Skeletal muscle tissue (tissue), 4 donors: ENCODE results near the gene PBX3. TPM values are rescaled to one million over a fixed set of nuclear protein-coding genes. Genes with fewer than 3 reads are reported as not detected.

Experiments used
- H3K27ac ChIP-seq: one replicate; pipeline ENCODE4 v1.7.0; 2013; ENCODE audit warnings: mild to moderate bottlenecking, low read depth, low read length, inconsistent platforms
- H3K27me3 ChIP-seq, 3 donors: one replicate each; pipeline ENCODE4 v1.7.0; 2013; ENCODE audit warnings: low read length in 3 of 3; ENCODE audit not compliant: control insufficient read depth in 3 of 3, insufficient read depth in 3 of 3
- H3K36me3 ChIP-seq, 3 donors: one replicate each; pipeline ENCODE4 v1.7.0; 2013; ENCODE audit warnings: low read length in 3 of 3; ENCODE audit not compliant: control insufficient read depth in 3 of 3, insufficient read depth in 3 of 3
- H3K4me1 ChIP-seq, 3 donors: one replicate each; pipeline ENCODE4 v1.7.0; 2013; ENCODE audit warnings: low read length in 3 of 3, mild to moderate bottlenecking in 3 of 3; ENCODE audit not compliant: control insufficient read depth in 3 of 3, insufficient read depth in 3 of 3
- H3K4me3 ChIP-seq, 3 donors: one replicate each; pipeline ENCODE4 v1.7.0; 2013; ENCODE audit warnings: low read length in 3 of 3
- H3K9ac ChIP-seq, 3 donors: one replicate each; pipeline ENCODE4 v1.7.0; 2013; ENCODE audit warnings: low read length in 3 of 3, mild to moderate bottlenecking in 3 of 3, moderate library complexity in 2 of 3, low read depth in 1 of 3
- H3K9me3 ChIP-seq, 3 donors: one replicate each; pipeline ENCODE4 v1.7.0; 2013; ENCODE audit warnings: low read length in 3 of 3; ENCODE audit not compliant: control insufficient read depth in 3 of 3
- total RNA-seq: library from RNA; depleted of rRNA; stranded (reverse); fragments of >200 nt; gene quantifications from one replicate; pipeline ENCODE4 v1.2.3, GENCODE V29; 2014
- donor health status: Osteomylitis.

Gene PBX3
- total RNA-seq, 1 donor from 2014 or later = 14.1 TPM

GRCh38 chr9:125991886-125992529, 244.8 kb downstream of the PBX3 start:
- Histone ChIP-seq H3K4me3 (no peak overlapping the region), H3K9ac (no peak overlapping the region), H3K9me3 (no peaks in the 10 kb centered on the region), H3K27ac (no peak overlapping the region), H3K4me1 (no peaks in the 10 kb centered on the region), H3K27me3 (peaks cover 0 to 3% (median 2%) of the 10 kb centered on the region in 3 donors), H3K36me3 (no peaks in the 10 kb centered on the region)

- Histone ChIP-seq H3K27ac (no peak overlapping the region), H3K36me3 (no peaks in the 10 kb centered on the region), H3K4me1 (no peaks in the 10 kb centered on the region), H3K9ac (no peak overlapping the region), H3K27me3 (peaks cover 0 to 3% (median 2%) of the 10 kb centered on the region in 3 donors), H3K4me3 (no peak overlapping the region), H3K9me3 (no peaks in the 10 kb centered on the region)
These were observed 245.4 kb downstream of the PBX3 start for GRCh38 chr9:125992557-125992956.

GRCh38 chr9:125993466-125993865, 246.3 kb downstream of the PBX3 start:
- H3K27me3 ChIP-seq = peaks cover 0 to 3% (median 2%) of the 10 kb centered on the region in 3 donors
- no peak overlapping the region for H3K9ac ChIP-seq

DNA sequence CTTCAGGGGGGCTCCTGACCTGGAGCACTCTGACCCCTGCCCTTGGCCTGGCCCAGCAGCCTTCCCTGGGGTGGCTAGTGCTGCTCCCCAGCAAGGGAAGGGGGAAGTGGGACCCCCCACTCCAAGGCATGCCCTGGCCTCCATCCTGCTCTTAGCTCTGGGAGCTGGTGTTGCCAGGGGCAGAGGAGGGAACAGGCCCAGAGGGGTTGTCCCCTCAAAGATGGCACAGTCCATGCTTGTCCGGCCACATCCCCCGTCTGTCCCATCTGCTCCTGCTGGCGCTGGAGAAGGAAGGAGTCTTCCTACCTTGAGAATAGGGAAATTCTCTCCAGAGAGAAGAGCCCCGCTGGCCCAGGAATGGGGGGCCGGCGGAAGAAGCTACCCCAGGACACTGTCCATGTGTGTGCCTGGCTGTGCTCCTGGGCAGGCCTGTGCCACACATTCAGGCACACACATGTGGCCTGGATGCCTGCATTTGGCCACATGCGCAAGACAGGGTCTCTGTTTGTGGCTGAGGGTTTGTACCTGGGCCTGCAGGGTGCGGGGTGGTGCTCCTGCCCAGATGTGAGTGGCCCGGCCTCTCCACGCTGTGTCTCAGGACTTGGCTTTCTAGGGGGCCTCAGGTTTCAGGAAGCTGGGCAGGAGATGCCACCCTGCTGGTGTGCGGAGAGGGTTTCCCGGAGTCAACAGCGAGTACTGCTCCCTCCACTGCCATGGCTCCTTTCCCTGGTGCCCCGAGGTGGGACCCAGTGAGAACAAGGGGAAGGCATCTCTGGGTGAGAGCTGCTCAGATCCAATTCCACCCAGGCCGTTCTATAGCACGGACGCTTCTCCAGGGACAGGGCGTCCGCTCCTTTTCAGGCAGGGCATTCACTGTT, 247.1 kb downstream of the PBX3 start:
- H3K4me1 ChIP-seq = no peaks in the 10 kb centered on the region
- no peak overlapping the region for H3K4me3 ChIP-seq
- H3K9me3 ChIP-seq = no peaks in the 10 kb centered on the region
- no peak overlapping the region for H3K9ac ChIP-seq
- H3K27me3 ChIP-seq = peaks cover 2 to 4% (median 3%) of the 10 kb centered on the region in 3 donors
- no peaks in the 10 kb centered on the region for H3K36me3 ChIP-seq
- no peak overlapping the region for H3K27ac ChIP-seq

More at GRCh38 chr9:125993466-125993865, 246.3 kb downstream of the PBX3 start:
- Histone ChIP-seq H3K36me3 (no peaks in the 10 kb centered on the region), H3K4me3 (no peak overlapping the region), H3K9me3 (no peaks in the 10 kb centered on the region), H3K27ac (no peak overlapping the region), H3K4me1 (no peaks in the 10 kb centered on the region)

GRCh38 chr9:125995006-125995405, 247.8 kb downstream of the PBX3 start:
- no peak overlapping the region for H3K27ac ChIP-seq

DNA sequence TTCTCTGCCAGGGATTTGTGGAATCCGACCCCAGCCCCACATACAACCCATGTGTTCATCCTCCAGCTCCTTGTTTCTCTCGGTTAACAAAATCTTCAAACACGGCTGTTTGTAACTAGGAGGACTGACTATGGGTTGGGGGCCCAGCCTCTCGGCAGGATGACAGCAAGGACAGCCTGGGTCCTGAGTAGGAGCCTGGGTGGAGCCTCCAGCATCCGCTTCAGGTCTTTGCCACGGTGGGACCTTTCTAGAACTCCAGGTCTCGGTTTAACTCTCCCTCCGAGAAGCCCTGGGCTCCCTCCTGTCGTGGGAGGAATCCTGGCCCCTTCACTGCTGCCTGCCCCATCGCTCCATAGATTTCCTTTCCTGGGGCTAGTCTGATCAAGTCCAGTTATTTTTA, 248.5 kb downstream of the PBX3 start:
- Histone ChIP-seq H3K9me3 (no peaks in the 10 kb centered on the region), H3K27me3 (peaks cover 2 to 5% (median 3%) of the 10 kb centered on the region in 3 donors), H3K4me1 (no peaks in the 10 kb centered on the region), H3K27ac (no peak overlapping the region), H3K4me3 (no peak overlapping the region), H3K9ac (no peak overlapping the region), H3K36me3 (no peaks in the 10 kb centered on the region)

More at GRCh38 chr9:125995006-125995405, 247.8 kb downstream of the PBX3 start:
- Histone ChIP-seq H3K4me3 (no peak overlapping the region), H3K36me3 (no peaks in the 10 kb centered on the region), H3K27me3 (peaks cover 2 to 4% (median 3%) of the 10 kb centered on the region in 3 donors), H3K9me3 (no peaks in the 10 kb centered on the region), H3K4me1 (no peaks in the 10 kb centered on the region), H3K9ac (no peak overlapping the region)

- Histone ChIP-seq H3K27ac (no peak overlapping the region), H3K27me3 (peaks cover 3 to 7% (median 3%) of the 10 kb centered on the region in 3 donors), H3K36me3 (no peaks in the 10 kb centered on the region), H3K4me1 (no peaks in the 10 kb centered on the region), H3K9me3 (no peaks in the 10 kb centered on the region), H3K9ac (no peak overlapping the region), H3K4me3 (no peak overlapping the region)
These were observed 249.6 kb downstream of the PBX3 start for GRCh38 chr9:125996791-125997190.

DNA sequence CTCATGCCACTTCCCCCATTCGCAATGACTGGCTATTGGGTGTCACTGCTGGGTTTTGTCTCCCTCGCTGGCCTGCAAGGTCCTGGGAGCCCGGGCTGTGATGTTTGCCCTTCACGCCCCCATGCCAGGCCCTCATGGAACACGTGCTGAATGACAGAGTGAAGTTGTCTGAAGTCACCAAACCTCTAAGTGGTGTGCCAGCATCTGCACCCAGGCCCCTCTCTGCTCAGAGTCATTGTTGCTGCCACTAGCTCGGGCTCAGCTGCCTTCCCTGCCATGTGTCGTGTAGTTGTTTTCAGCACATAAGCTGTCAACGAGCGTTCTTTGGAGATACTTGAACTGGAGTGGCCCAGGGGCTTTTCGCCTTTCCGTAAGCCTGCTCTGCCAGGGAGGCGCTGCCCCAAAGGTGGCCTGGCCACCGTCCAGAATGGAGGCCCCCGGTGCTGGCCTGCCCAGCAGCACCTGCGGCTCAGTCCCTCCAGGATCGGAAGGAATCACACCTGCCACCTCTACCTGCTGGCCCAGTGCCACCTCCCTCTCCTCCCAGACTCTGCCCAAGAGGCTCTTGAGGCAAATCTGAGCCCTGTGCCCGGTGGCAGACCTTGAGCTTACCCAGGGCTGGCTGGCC, 250.1 kb downstream of the PBX3 start:
- Histone ChIP-seq H3K9ac (no peak overlapping the region), H3K27ac (no peak overlapping the region), H3K4me1 (no peaks in the 10 kb centered on the region)

DNA sequence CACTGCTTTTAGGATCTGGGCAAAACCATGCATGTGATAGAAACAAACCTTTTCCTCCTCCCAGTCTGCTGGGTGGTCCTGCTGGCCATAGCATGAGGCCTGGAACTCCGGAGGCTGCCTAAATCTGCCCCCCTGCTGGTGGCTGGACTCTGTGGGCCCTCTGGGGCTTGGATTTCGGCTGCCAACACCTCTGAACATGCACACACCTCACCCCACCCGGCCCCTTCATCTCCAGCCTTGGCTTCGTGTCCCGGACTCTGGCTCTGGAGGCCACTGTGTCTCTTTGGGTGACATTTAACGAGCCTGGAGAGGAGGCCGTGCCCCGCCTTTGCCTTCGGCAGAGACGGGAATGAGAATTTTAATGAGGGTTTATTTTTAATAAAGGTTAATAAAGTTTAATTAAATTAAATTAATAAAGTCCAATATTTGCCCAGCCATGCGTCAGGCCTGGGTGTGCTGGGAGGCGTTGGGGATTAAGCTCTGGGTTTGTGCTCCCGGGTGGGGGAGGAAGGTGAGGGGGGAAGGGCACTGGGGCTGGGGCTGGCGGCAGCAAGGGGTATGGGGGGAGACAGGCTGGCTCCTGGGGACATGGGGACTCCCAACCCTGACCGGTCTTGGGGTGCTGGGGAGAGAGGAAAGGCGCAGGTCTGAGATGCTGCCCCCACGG, 251.8 kb downstream of the PBX3 start:
- Histone ChIP-seq H3K27ac (no peak overlapping the region), H3K4me3 (no peak overlapping the region), H3K36me3 (no peaks in the 10 kb centered on the region), H3K4me1 (no peaks in the 10 kb centered on the region), H3K9ac (no peak overlapping the region), H3K27me3 (peaks cover 0 to 7% (median 4%) of the 10 kb centered on the region in 3 donors), H3K9me3 (no peaks in the 10 kb centered on the region)

More for the DNA sequence above, 250.1 kb downstream of the PBX3 start:
- H3K4me3 ChIP-seq = no peak overlapping the region
- no peaks in the 10 kb centered on the region for H3K9me3 ChIP-seq
- peaks cover 3 to 7% (median 4%) of the 10 kb centered on the region in 3 donors for H3K27me3 ChIP-seq
- H3K36me3 ChIP-seq = no peaks in the 10 kb centered on the region
